ENCODE results near the gene RHEB. TPM values are rescaled to one million over a fixed set of nuclear protein-coding genes. Genes with fewer than 3 reads are reported as not detected.

RHEB gene
- total RNA-seq, 1 experiment from 2014 or later: 114 TPM

DNA sequence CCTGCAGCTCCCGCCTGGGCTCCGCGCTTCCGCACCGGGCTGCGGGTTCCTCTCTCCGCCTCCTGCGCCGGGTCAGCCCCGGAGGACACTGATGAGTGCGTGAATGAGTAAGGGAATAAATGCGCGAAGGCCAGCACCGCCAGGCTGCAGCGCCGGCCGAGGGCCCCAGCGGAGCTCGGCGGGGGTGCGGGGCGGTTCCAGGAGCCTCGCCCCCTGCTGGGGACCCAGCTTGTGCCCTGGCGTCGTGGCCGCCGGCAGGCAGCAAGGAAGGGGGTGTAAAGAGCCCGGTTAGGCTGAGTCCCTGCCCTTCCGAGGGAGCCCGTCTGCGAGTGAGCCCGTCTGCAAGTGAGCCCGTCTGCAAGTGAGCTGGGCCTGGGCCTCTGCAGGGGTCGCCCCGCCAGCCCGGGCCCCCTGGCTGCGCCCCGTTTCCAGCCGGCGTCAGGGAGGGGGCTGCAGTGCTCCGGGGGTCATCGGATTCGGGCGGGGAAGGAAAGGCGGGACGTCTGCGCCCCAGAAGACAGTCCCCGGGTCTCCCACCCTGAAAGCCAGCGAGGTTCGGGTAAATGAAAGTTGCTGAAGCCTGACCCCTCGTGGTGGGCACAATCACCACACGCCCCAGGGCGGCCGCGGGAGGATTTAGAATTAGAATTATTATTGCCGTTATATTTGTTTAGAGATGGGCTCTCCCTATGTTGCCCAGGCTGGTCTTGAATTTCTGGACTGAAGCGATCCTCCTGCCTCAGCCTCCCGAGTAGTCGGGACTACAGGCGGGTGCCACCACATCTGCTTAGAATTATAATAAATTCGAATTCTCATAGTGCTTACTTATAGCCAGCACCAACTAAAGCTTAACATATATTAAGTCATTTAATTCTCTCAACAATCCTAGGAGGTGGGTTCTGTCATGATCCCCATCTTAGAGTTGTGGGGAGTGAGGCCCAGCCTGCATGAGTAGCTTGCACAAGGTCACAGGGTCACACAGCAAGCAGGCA, 71.1 kb downstream of the RHEB start:
- no peak overlapping the region for H3K4ac ChIP-seq (ENCODE audit: low read depth, low read length)
- no peak overlapping the region for H3K18ac ChIP-seq (ENCODE audit: insufficient read length, low read depth, low read length)
- no peak overlapping the region for H4K5ac ChIP-seq (ENCODE audit: insufficient read length, low read depth, low read length)
- no peaks in the 10 kb centered on the region; the same call in 1 of the 2 replicates for H3K27me3 ChIP-seq (ENCODE audit: insufficient read depth, low read length)
- no peaks in the 10 kb centered on the region for H4K20me1 ChIP-seq (ENCODE audit: control insufficient read depth, insufficient read depth, insufficient read length)
- H3K27ac ChIP-seq (ENCODE audit: insufficient read length, low read depth, low read length): no peak overlapping the region
- H3K23ac ChIP-seq (ENCODE audit: insufficient read length, low read depth, low read length): no peak overlapping the region
- H2AFZ ChIP-seq (ENCODE audit: low read length): no peak overlapping the region
- no peaks in the 10 kb centered on the region for H3K79me1 ChIP-seq (ENCODE audit: insufficient read depth, low read depth, low read length, poor library complexity, severe bottlenecking)
- Mint-ChIP-seq H3K4me1 (peaks cover 16 to 17% of the 10 kb centered on the region in 2 experiments), H3K27me3 (ENCODE audit: low read depth) (peaks cover 20% of the 10 kb centered on the region), H3K36me3 (ENCODE audit: insufficient read depth in 1 of 3, low read depth in 3 of 3) (no peaks in the 10 kb centered on the region), H3K4me3 (peak overlapping the region; percentile 52 to 66; a peak in 4 of 5 replicates), H3K27ac (no peak overlapping the region), H3K9me3 (no peaks in the 10 kb centered on the region; a peak in 1 of 5 replicates)
- H3K14ac ChIP-seq (ENCODE audit: insufficient read depth, low read length): no peak overlapping the region; the same call in 1 of the 2 replicates
- H4K8ac ChIP-seq (replicated peaks; ENCODE audit: insufficient read length, low read depth, low read length): no peak overlapping the region
- no peaks in the 10 kb centered on the region for H3K79me2 ChIP-seq (ENCODE audit: insufficient read depth, low read length)
- TF ChIP-seq CTCF (conservative IDR thresholded peaks at IDR 0.05): peak; percentile 92
- no peak overlapping the region for H2BK12ac ChIP-seq (ENCODE audit: insufficient read length, low read depth, low read length)
- WGBS (ENCODE audit: extremely low coverage, insufficient read length, low lambda C conversion rate): no CpG with 5 or more reads among the region's 61 CpGs
- H3K56ac ChIP-seq (ENCODE audit: insufficient read length, low read depth, low read length): no peak overlapping the region
- no peak overlapping the region for H2BK5ac ChIP-seq (ENCODE audit: insufficient read length, low read length)
- H3K4me1 ChIP-seq (ENCODE audit: insufficient read depth, low read length): no peaks in the 10 kb centered on the region
- peaks cover 8% of the 10 kb centered on the region for H3K23me2 ChIP-seq (ENCODE audit: insufficient read length, low read depth, low read length, poor library complexity, severe bottlenecking)
- H3K4me2 ChIP-seq (ENCODE audit: insufficient read depth, insufficient read length, low read length): peak overlapping the region; percentile 54
- no peak overlapping the region for H2BK120ac ChIP-seq (ENCODE audit: low read depth, low read length, poor library complexity, severe bottlenecking)
- H3K9me3 ChIP-seq (ENCODE audit: control insufficient read depth, low read depth, low read length): no peaks in the 10 kb centered on the region
- DNase-seq: peak; percentile 79
- no peak overlapping the region for H3T11ph ChIP-seq (ENCODE audit: low read length)
- H2BK15ac ChIP-seq (ENCODE audit: low read depth, low read length): no peak overlapping the region
- no peak overlapping the region for H2BK20ac ChIP-seq (ENCODE audit: low read depth, low read length, poor library complexity, severe bottlenecking)
- no peak overlapping the region for H4K91ac ChIP-seq (ENCODE audit: insufficient read length, low read depth, low read length)
- H2AK5ac ChIP-seq (ENCODE audit: insufficient read length, low read length): no peak overlapping the region
- no peak overlapping the region for H3K9ac ChIP-seq (ENCODE audit: extremely low read depth, insufficient read length, low read length)

Measured in H9 (cell line).